AG04449 (cell line): ENCODE measurements around the gene HERC5.

Experiments
- CTCF ChIA-PET: fragments of 350-600 bp; formaldehyde crosslinking; extraction: SDS; loops from one replicate; lab custom pipeline; 2021; ENCODE audit warnings: antibody characterized with exemption; lab: Yijun Ruan, JAX
- POLR2A ChIA-PET: fragments of 400-600, 350-600 bp; formaldehyde crosslinking; extraction: SDS; loops from one replicate; lab custom pipeline; 2020; ENCODE audit warnings: antibody characterized with exemption, inconsistent platforms; lab: Yijun Ruan, JAX
- DNase-seq: peaks from one replicate; pipeline ENCODE4 v3.0.0-alpha.2; 2010; ENCODE audit warnings: low read depth, low spot score
- H3K4me3 ChIP-seq: 2 replicates; pipeline ENCODE4 v1.5.1; 2011; ENCODE audit warnings: low read depth, mild to moderate bottlenecking, control low read depth, low read length
- CTCF ChIP-seq: IDR thresholded peaks from one replicate; pipeline ENCODE4 v1.5.1; 2011; ENCODE audit warnings: mild to moderate bottlenecking, moderate library complexity, low read length, control low read depth, inconsistent platforms; ENCODE audit not compliant: insufficient read depth; ENCODE audit errors: missing control alignments

Gene HERC5

GRCh38 chr4:88456670-88457306 lies at the start of gene HERC5:
Gene HERC5, plus strand, starts transcription at chr4:88457119. Its CDS starts 151 bp downstream, at chr4:88457270.
- CTCF ChIA-PET = interaction anchor here (0.8 to 4.0 kb wide), 8 partner anchors 12 to 239 kb away, joined by 3 to 32 read pairs (median 3); no protein-coding TSS in a partner anchor

GRCh38 chr4:88409206-88409605 lies 47.7 kb upstream of the HERC5 start:
- no peak overlapping the region for H3K4me3 ChIP-seq
- ChIA-PET POLR2A (no interaction called here), CTCF (no interaction called here)
- no peak for TF ChIP-seq CTCF
- DNase-seq = no peak

More at GRCh38 chr4:88456670-88457306, at the start of gene HERC5:
- DNase-seq = peak; percentile 0
- peak within 1 kb of the TSS; percentile 59 for H3K4me3 ChIP-seq
- POLR2A ChIA-PET = no interaction called here
- peak; percentile 71 for TF ChIP-seq CTCF

GRCh38 chr4:88409789-88410188 lies 47.1 kb upstream of the HERC5 start:
- no peak for DNase-seq
- POLR2A ChIA-PET = no interaction called here
- no peak for TF ChIP-seq CTCF
- CTCF ChIA-PET = no interaction called here
- no peak overlapping the region for H3K4me3 ChIP-seq

- CTCF ChIA-PET = interaction anchor here (1.3 kb wide), 1 partner anchor 104 kb away, joined by 4 read pairs; no protein-coding TSS in a partner anchor
- H3K4me3 ChIP-seq = no peak overlapping the region
- POLR2A ChIA-PET = no interaction called here
- TF ChIP-seq CTCF = no peak
- DNase-seq = no peak
Observed at GRCh38 chr4:88411491-88412096, 45.3 kb upstream of the HERC5 start.

GRCh38 chr4:88413801-88414200 lies 43.1 kb upstream of the HERC5 start:
- no peak for DNase-seq
- CTCF ChIA-PET = no interaction called here
- H3K4me3 ChIP-seq = no peak overlapping the region
- TF ChIP-seq CTCF = no peak
- POLR2A ChIA-PET = no interaction called here

- no peak for TF ChIP-seq CTCF
- ChIA-PET POLR2A (no interaction called here), CTCF (interaction anchor here (0.6 kb wide), 1 partner anchor 100 kb away, joined by 3 read pairs; no protein-coding TSS in a partner anchor)
- H3K4me3 ChIP-seq = no peak overlapping the region
- no peak for DNase-seq
Observed at GRCh38 chr4:88414755-88415154, 42.2 kb upstream of the HERC5 start.
